Non-pigmented ciliary epithelial cell (primary cell): ENCODE data around the gene SLC24A3.

Source experiments
- DNase-seq: peaks from one replicate; pipeline ENCODE4 v3.0.0-alpha.2; 2010; ENCODE audit warnings: low read depth

Gene SLC24A3

DNA sequence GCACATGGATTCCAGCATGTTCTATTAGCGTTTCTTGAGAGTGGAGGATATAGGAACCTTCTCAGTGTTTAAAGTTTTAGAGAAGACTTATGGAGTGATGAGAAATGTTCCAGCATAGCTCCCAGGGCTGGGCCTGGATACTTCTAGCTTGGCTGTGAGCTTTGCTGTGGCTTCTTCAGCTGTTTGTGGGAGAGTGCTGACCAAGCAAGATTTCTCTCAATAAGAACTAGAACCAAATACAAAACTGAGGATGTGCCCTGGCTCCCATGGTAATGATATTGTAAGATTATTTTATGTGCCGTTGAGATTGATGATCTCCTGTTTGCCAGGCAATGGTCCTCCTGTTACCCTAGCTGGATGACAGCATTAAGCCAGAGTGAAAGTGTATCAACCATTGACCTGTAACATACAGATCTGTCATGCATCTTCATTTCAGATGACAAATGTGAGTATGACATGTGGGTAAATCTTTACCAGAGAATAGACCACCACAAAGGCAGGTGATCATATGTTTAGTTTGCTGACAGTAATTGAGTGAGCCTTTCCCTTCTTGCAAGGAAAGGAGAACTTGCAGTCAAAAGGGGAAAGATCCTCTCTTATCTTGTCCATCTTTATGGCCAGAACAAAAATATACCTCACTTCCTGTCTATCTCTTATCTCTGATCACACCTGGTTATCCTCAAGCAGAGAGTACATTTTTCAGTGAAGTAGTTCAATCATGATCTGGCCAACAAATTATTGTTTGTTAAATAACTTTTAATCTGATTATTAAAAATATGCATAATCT lies 180.1 kb downstream of the SLC24A3 start:
- DNase-seq: no peak

DNA sequence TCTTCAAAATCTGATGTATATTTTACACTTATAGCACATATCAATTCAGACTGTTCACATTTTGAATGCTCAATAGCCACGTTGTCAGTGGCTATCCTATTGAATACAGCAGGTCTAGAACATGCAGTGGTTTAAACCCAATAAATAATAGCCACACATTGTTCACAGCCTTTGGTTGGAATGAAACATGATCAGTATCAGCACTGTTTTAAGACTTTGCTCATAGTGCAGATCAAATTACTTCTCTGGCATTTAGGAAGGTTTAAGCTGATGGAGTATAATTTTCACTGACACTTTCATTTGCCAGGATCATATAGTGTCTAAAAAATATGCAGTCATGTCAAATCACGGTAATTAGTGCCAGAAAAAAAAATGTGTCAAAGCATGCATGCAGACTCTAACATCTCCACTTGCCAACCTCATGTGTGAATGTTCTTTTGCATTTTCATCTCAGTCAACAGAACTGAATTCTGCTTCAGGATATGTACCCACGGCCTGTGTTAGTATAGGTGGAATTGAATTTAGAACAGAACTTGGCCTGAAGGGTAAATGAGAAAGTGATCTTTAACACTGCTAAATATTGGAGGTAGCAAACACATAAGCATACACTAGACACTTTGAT lies 184.1 kb downstream of the SLC24A3 start:
- DNase-seq: no peak

DNA sequence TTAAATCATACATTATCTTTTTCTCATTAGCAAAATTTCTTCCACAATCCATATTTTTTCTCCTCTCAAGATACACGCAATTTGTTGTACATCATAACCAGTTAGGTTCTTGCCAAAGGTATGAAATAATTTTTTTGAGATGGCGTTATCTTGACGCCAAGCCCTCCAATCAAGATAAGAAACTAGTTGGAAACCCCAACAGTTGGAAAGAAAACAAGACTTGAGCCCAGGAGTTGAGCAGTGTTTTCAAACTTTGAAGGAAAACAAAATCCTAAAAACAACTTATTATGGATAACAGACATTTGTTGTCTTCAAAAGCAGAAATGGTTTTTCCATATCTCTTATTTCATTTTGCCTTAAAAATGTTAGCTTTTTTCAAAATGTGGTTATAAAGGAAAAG lies 184.8 kb downstream of the SLC24A3 start:
- no peak for DNase-seq

DNA sequence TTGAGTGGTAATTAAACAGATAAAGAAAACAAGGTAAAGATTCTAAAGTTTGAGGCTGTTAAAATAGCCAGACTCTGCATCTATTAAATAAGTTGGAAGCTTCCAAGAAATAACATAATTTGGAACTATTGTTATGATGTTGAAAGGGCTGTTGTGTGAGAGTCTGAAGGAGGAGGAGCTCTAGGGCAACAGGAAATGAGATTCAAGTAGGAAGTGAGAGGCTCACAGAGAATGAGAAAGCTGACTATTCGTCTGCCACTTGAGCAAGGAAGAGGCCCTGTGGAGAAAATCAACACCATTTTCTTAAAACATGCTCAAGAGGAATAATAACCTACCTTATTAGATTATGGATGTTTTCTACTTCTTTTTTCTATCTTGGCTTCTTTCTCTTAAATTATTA lies 185.2 kb downstream of the SLC24A3 start:
- DNase-seq: no peak

DNA sequence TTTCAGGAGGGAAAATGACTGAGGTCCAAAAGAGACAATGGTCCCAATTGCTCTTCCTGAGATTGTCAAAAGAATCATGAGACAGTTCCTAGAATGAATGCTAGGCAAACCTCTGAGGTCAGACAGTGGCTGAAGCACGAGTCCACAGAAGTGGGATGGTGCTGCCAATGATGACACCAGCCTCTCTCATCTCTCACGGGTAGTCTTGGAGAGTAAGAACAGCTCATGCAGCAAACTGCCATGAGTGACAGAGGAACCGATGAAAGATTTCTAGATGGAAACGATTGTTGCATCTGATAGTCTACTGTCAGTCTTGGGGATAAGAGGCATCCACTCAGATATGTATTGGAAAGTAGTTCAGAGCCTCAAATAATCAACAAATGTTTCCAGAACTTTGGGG lies 188.7 kb downstream of the SLC24A3 start:
- DNase-seq: no peak

DNA sequence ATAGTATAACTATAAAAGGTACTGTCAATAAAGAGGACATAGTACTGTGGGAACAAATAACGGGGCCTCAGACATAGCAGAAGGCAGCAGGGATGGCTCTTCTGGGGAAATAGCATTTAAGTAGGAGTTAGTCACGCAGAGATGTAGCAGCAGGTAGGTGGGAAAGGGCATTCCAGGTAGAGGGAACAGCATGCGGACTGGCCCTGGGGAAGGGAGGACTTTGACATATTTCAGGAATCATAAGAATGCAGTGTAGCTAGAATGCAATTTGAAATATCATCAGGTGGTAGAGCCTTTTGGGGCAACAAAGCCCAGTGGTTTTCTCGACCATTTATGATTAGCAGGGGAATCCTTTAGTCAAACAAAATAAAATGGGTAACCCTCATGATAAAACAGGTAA lies 191.1 kb downstream of the SLC24A3 start:
- DNase-seq: no peak

DNA sequence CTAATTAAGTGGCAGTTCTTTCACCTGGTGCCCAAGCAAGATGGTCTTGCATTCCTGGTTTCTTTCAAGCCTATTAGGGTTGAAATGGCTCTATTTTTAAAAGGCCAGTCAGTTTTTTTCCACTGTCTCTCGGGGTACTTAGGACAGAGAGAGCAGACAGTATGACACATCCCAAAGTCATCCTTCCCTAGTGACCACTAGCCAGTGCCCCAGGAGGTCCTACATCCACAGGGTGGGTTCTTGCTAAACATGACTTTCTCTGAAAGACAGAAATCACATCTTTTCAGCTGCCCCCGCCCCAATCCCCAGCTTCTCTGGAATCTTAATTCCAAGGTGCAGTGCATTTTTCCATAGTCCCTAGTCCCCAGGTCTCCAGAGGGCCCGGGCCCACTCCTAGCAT lies 192.4 kb downstream of the SLC24A3 start:
- DNase-seq: no peak

DNA sequence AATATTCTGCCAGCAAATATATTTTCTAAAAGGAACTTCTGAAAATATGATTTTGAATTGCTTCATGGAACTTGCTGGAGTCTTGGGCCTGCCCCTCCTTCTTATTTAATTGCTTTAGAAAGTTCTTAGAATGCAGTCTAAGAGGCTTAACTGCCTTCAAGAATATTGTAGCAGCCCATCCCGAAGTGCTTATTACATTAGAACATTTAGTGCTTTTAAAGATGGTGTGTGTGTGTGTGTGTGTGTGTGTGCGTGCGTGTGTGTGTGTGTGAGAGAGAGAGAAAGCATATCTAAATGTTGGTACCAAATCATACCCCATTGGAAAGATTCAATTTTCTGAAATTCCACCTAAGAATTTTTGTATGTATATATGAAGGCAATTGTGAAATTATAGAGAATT lies 193.5 kb downstream of the SLC24A3 start:
- DNase-seq: no peak

DNA sequence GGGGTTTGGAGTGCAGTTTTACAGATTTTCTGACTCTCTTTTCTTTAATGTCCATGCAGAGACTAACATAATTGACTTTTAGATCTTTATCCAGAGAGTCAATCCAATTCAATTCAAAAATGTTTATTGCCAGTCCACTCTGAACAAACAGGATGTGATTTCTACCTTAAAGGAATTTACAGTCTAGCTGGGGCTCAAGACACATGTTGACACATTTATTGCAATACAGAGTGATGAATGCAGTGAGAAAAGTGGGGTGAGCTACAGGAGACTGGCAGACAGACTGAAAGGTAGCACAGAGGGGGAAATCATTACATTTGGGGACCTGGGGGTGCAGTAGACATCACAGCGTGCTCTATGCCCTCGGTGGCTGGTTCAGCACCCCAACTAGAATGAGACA lies 193.9 kb downstream of the SLC24A3 start:
- DNase-seq: no peak

DNA sequence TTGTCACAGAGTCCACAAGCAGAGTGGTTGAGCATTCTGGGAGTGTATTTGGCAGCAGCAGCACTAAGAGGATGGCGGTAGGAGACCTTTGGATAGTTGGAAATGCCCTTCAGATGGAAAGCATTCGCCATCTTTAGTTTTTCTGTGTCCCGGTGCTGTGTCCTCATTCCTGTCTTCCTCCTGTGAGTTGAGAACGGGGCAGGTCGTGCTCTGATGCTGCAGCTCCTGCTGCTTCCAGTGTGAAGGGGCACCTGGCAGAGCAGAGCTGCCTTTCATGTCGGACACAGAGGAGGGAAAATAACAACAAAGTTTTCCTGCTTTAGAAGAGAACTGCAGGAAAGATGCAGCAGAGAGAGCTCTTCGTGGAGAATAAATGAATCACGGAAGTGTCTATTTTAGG lies 194.8 kb downstream of the SLC24A3 start:
- DNase-seq: no peak

DNA sequence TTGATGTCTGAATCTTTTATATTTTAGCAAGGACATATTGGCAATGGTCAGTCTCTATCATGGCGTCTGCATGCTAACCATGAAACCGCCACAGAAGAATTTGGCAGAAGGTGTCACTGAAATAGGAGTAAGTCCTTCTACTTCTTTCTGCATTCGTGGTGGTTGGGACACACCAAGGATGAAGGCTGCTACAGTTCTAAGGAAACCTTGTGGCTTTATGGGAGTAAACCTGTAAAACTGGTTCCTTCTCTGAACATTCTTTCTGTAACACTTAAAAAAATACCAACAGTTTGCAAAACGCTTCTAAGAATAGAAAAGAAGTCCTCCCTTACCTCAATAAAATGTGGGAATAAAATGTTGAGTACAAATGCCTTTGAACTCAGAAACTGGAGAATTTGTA lies 195.3 kb downstream of the SLC24A3 start:
- no peak for DNase-seq

DNA sequence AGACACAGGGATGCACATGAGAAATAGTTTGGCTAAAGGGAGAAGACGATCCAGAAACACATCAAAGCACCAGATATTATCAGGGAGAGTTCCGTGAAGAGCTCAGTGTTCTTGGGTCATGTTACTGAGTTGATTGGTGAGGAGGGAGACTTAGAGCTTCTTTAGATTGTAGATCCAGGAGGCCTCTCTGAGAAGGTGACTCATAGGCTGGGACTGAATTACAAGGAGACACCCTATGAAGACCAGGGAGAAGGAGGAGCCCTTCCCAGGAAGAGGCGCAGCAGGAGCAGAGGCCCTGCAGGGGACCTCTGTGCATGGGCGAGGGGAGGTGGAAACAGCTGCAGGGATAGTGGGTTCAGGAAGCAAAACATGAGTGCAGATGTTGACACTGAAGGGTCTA lies 196.5 kb downstream of the SLC24A3 start:
- no peak for DNase-seq

DNA sequence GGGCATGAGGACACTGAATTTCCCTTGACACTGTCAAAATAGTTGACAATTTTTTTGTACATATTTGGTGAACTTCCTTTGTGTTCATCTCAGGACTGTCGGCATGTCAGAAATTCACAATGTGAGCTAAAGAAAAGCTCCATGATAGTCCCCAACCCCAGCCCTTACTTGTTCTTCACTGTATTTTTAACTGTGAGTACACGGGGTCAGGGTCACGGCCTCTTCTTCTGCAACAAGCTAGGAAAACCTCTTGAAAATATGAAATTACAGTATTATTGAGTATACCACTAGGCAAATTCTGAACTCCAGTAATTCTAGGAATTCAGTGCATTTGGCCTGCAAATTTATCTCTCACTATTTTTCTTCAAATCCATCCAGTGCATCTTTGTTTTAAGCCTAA lies 199.4 kb downstream of the SLC24A3 start:
- no peak for DNase-seq

DNA sequence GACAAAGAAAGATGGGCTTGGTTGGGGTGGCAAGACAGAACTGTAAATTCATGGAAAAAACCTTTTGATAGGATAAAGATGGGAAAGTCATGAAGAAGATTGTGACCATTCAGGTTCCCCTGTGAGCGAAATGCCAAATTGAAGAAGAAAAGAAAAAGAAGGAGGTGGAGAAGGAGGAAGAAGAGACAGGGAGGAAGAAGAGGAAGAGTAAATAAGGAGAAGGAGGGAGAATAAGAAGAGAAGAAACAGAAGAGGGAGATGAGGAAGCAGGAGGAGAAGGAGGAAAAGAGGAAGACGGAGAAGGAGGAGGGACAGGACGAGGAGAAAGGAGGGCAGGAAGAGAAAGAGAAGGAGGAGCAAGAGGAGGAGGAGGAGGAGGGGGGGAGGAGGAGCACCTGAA lies 199.8 kb downstream of the SLC24A3 start:
- DNase-seq: no peak

DNA sequence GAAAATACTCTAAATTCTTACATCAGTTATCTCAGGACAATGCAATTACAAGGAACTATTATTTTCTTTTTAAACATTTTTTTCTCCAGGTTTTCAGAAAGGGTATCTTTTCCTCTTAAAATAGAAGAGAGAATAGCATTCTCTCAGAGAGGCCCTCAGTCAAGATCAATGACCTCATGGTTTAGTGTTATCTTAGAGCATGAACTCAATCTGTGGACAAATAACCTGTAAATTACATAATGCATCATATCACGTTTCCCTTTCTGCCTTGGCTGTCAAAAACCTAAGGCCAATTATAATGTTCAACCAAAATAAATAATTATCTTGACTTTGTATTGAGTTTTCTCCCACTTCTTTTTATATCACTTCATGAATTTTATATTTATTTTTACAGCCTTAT lies 202.2 kb downstream of the SLC24A3 start:
- no peak for DNase-seq

DNA sequence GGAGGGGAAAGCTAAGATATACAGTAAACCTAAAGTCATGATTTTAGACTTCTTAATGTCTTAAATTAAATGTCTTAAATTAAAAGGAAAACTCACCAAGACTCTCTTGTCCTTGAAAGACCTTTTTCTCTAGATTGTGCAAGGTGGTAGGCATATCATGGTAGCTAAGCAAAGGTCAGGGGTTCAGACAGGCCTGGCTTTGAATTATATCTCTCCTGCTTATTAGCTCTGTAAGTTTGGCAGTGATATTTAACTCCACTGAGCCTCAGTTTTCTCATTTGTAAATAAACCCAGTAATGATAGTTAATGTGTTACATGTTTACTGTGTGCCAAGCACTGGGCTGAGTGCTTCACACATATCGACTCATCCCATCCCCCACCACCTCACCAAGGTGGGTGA lies 203.3 kb downstream of the SLC24A3 start:
- no peak for DNase-seq

DNA sequence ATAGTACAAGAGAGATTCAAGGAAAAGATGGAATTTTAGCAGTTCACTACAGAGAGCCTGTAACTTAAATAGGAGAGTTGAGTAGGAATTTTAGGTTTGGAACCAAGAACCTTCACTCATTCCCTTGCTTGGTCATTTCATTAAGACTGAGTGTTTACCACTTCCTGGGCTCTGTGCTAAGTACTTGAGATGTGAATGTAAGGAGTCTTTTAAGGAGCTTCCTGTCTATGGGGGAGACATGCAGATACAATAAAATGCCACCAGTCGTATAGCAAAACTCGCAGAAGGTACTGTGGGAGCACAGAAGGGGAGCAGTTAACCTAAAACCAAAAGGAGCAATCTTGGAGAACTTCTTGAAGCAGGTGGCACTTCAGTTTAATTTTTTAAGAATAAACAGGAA lies 204.2 kb downstream of the SLC24A3 start:
- DNase-seq: no peak

DNA sequence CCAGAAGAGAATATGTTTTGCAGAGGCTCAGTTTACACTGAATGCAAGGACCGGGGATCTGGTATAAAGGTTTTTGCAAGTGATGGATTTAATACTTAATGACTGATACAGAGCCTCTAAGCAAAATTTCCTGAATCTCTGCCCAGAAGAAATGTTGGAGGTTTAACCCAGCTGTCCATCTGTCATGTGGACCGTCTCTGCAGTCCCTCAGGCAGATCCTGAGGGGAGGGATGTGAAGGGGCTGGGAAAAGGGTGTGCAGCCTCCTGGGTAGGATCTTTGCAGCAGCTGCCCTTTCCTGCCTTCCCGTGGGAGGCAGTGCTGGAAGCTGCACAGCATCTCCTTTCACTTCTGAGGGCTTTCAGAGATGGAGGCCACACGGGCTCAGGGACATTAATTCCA lies 207.0 kb downstream of the SLC24A3 start:
- no peak for DNase-seq

DNA sequence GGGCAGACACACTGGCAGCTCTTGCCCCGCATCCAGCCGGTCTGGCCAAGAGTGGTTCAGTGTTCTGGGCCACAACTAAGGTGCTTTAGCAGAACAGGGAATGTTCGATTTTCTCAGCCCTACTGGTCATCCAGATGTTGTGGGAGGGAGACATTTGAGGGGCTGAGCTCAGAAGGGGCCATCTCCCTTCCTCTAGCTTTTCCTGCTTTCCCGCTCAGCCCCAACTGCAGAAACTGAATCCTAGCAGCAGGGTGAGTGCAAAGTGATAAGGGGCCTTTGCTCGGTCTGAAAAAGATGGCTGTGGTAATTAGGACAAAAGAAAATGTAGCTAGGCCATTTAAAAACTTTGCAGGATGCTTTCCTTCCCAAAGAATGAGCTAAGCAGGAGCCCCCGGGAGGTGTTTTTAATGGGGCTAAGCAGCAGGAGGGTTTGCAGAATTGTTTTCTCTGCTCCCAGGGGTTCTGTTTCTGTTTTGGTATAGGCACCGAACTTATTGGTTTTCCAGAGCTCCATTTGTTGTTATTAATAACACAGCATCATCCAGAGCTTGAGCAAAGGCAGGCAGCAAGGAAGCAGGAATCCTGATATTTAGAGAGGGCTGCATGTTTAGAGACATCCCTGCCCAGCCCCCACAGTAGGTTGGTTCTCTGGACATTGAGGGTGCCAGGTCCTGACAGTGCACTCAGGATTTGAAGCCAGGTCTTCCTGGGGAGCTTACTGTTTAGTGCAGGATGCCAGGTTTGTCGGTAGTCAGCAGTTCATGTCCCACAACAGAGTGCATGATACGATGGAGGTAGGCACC lies 210.9 kb downstream of the SLC24A3 start:
- DNase-seq: no peak

DNA sequence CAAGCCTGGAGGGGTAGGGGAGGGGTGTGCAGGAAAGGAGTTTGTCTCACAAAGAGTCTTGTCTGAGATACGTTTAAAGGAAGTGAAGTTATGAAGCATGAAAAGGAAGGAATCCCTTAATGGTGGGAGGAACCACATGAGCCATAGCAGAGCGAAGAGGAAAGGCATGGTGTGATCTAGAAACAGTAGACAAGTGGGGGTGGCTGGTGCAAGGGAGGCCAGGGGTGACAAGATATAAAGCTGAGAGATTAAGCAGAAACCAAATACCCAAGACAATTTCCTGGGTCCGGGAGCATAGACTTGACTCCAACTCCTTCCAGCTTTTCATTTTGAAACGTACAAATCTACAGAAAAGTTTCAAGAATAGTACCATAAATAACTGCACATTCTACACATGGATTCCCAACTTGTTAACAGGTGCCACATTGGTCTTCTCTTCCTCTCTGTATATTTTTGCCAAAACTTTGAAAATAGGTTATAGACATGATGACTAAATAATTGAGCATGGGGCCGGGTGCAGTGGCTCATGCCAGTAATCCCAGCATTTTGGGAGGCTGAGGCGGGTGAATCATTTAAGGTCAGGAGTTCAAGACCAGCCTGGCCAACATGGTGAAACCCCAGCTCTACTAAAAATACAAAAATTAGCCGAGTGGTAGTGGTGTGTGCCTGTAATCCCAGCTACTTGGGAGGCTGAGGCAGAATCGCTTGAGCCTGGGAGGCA lies 211.6 kb downstream of the SLC24A3 start:
- DNase-seq: no peak

DNA sequence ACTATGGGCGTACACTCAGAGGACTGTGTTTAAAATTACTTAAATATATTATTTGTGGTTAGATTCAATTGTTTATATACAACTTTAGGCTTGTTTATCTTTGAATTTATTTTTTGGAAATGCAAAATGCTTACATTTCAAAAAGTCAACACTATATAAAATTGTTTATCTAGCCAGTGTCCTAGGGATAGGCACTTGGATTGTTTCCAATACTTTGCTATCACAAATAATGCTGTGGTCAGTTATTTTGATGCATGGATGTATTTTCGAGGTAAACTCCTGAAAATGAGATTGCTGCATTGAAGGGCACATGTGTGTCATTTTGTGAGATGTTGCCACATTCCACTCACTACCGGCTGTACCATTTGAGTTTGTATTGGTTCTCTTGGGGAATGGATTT lies 213.9 kb downstream of the SLC24A3 start:
- DNase-seq: no peak

DNA sequence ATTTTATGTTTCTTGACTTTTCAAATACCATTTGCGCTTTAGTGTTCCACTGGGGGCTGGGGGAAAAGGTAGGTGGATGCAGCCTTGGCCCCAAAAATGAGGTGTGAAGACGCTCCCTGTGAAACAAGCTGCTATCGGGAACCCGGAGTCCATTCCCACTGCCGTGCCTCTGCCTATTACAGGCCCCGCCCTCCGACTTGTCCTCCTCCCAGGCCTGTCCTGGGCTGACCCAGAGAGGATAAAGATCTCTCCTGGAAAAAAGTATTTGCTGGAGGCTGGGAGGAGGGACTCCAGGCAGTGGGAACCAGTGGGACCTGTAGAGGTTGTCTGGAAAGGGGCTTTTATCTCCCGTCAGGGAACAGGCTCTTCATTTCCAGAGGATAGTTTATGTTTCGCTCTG lies 215.0 kb downstream of the SLC24A3 start:
- DNase-seq: no peak

DNA sequence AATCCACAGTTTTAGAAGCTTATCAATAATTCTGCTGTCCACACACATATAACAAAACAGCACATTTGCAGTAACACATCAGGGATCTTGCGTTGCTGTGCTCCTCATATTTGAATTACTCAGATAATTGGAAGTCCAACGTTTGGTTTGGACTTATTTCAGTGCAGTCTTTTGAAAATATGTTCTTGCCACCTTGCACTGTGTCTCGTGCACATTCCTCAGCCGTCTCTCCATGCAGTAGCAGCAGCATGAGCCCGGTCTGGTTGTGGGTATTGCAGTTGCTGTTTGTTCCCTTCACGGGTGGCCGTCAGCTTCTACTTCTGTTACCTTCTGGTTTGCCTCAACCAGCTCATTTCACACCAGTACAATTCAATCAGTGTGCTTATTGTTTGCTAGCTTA lies 215.5 kb downstream of the SLC24A3 start:
- DNase-seq: no peak
